ENCODE measurements around the gene ABCA4. TPM values are rescaled to one million over a fixed set of nuclear protein-coding genes. Genes with fewer than 3 reads are reported as not detected.

ABCA4 gene
- total and polyA plus RNA-seq, 2 experiments from 2014 or later, result 0.20 to 3.7 TPM

GRCh38 chr1:94039871-94040569 lies 80.9 kb downstream of the ABCA4 start:
- Histone ChIP-seq H3K9me2 (ENCODE audit: insufficient read depth) (no peaks in the 10 kb centered on the region), H3K27me3 (replicated peaks; ENCODE audit: insufficient read depth) (no peaks in the 10 kb centered on the region), H3K27ac (peak overlapping the region; percentile 44), H3K9me3 (ENCODE audit: low read depth) (no peaks in the 10 kb centered on the region), H3K4me2 (ENCODE audit: unreplicated experiment) (peak overlapping the region; percentile 53), H3K4me1 (ENCODE audit: insufficient read depth) (peaks cover 25% of the 10 kb centered on the region), H3K9ac (peak overlapping the region; percentile 17; the same call in 1 of the 2 replicates), H3F3A (ENCODE audit: insufficient read depth) (peaks cover 32% of the 10 kb centered on the region), H4K20me1 (ENCODE audit: insufficient read depth) (no peaks in the 10 kb centered on the region), H3K4me3 (peak overlapping the region; percentile 13; the same call in 1 of the 2 replicates), H3K79me2 (ENCODE audit: insufficient read depth) (no peaks in the 10 kb centered on the region), H2AFZ (peak overlapping the region; percentile 27; the same call in 1 of the 2 replicates), H3K36me3 (ENCODE audit: low read depth) (no peaks in the 10 kb centered on the region)
- peak; percentile 71 for DNase-seq
- TF ChIP-seq EZH2 (IDR thresholded peaks at IDR 0.05; ENCODE audit: insufficient read depth, poor library complexity, severe bottlenecking), result no peak
- TF ChIP-seq EZH2phosphoT487 (IDR thresholded peaks at IDR 0.05; ENCODE audit: insufficient read depth, low read depth), result no peak
- 4 to 7% methylated on average over 11 of the region's 11 CpGs for WGBS, 2 experiments (ENCODE audit: low coverage in 1 of 2, low lambda C conversion rate in 2 of 2, missing lambda C conversion rate in 2 of 2)
- in situ Hi-C loops (cut with MboI), result loop anchor here (25.0 kb wide), 1 partner anchor 772 kb away; the partner anchor contains the start of gene SLC44A3

- peak overlapping the region; percentile 13; the same call in 1 of the 2 replicates for H3K4me3 ChIP-seq
- H3K9ac ChIP-seq, result peak overlapping the region; percentile 17; the same call in 1 of the 2 replicates
- H3K9me3 ChIP-seq (ENCODE audit: low read depth), result no peaks in the 10 kb centered on the region
- 4 to 6% methylated on average over 4 of the region's 4 CpGs for WGBS, 2 experiments (ENCODE audit: low coverage in 1 of 2, low lambda C conversion rate in 2 of 2, missing lambda C conversion rate in 2 of 2)
- H4K20me1 ChIP-seq (ENCODE audit: insufficient read depth), result no peaks in the 10 kb centered on the region
- DNase-seq, result peak; percentile 79
- H3K27ac ChIP-seq, result peak overlapping the region; percentile 44
- peaks cover 25% of the 10 kb centered on the region for H3K4me1 ChIP-seq (ENCODE audit: insufficient read depth)
- TF ChIP-seq EZH2 (IDR thresholded peaks at IDR 0.05; ENCODE audit: insufficient read depth, poor library complexity, severe bottlenecking) (no peak), EZH2phosphoT487 (IDR thresholded peaks at IDR 0.05; ENCODE audit: insufficient read depth, low read depth) (no peak)
- in situ Hi-C loops (cut with MboI), result loop anchor here (25.0 kb wide), 1 partner anchor 773 kb away; the partner anchor contains the start of gene SLC44A3
- peak overlapping the region; percentile 27; the same call in 1 of the 2 replicates for H2AFZ ChIP-seq
- H3K27me3 ChIP-seq (replicated peaks; ENCODE audit: insufficient read depth), result no peaks in the 10 kb centered on the region
- H3K4me2 ChIP-seq (ENCODE audit: unreplicated experiment), result peak overlapping the region; percentile 53
- no peaks in the 10 kb centered on the region for H3K79me2 ChIP-seq (ENCODE audit: insufficient read depth)
- no peaks in the 10 kb centered on the region for H3K36me3 ChIP-seq (ENCODE audit: low read depth)
- no peaks in the 10 kb centered on the region for H3K9me2 ChIP-seq (ENCODE audit: insufficient read depth)
- H3F3A ChIP-seq (ENCODE audit: insufficient read depth), result peaks cover 32% of the 10 kb centered on the region
These were observed 81.5 kb downstream of the ABCA4 start for GRCh38 chr1:94039514-94039870.

GRCh38 chr1:94038511-94038910 lies 82.4 kb downstream of the ABCA4 start:
- Histone ChIP-seq H2AFZ (no peak overlapping the region), H3K9ac (no peak overlapping the region), H3K36me3 (ENCODE audit: low read depth) (no peaks in the 10 kb centered on the region), H3K79me2 (ENCODE audit: insufficient read depth) (no peaks in the 10 kb centered on the region), H3F3A (ENCODE audit: insufficient read depth) (peaks cover 32% of the 10 kb centered on the region), H3K4me3 (no peak overlapping the region), H4K20me1 (ENCODE audit: insufficient read depth) (no peaks in the 10 kb centered on the region), H3K27ac (no peak overlapping the region), H3K9me2 (ENCODE audit: insufficient read depth) (no peaks in the 10 kb centered on the region), H3K9me3 (ENCODE audit: low read depth) (no peaks in the 10 kb centered on the region), H3K27me3 (replicated peaks; ENCODE audit: insufficient read depth) (no peaks in the 10 kb centered on the region), H3K4me2 (ENCODE audit: unreplicated experiment) (no peak overlapping the region), H3K4me1 (ENCODE audit: insufficient read depth) (peaks cover 25% of the 10 kb centered on the region)
- whole genome bisulfite sequencing, 2 experiments (ENCODE audit: low coverage in 1 of 2, low lambda C conversion rate in 2 of 2, missing lambda C conversion rate in 2 of 2), result 78 to 88% methylated on average over 3 of the region's 3 CpGs
- in situ Hi-C loops (cut with MboI), result loop anchor here (25.0 kb wide), 1 partner anchor 774 kb away; the partner anchor contains the start of gene SLC44A3
- peak; percentile 42 for DNase-seq
- TF ChIP-seq EZH2 (IDR thresholded peaks at IDR 0.05; ENCODE audit: insufficient read depth, poor library complexity, severe bottlenecking) (no peak), EZH2phosphoT487 (IDR thresholded peaks at IDR 0.05; ENCODE audit: insufficient read depth, low read depth) (no peak)

- Histone ChIP-seq H3K9me3 (ENCODE audit: low read depth) (no peaks in the 10 kb centered on the region), H2AFZ (no peak overlapping the region), H3K79me2 (ENCODE audit: insufficient read depth) (no peaks in the 10 kb centered on the region), H3F3A (ENCODE audit: insufficient read depth) (peaks cover 32% of the 10 kb centered on the region), H3K36me3 (ENCODE audit: low read depth) (no peaks in the 10 kb centered on the region), H4K20me1 (ENCODE audit: insufficient read depth) (no peaks in the 10 kb centered on the region), H3K27ac (peak overlapping the region; percentile 59), H3K4me3 (no peak overlapping the region), H3K4me1 (ENCODE audit: insufficient read depth) (peaks cover 25% of the 10 kb centered on the region), H3K4me2 (ENCODE audit: unreplicated experiment) (no peak overlapping the region), H3K27me3 (replicated peaks; ENCODE audit: insufficient read depth) (no peaks in the 10 kb centered on the region), H3K9me2 (ENCODE audit: insufficient read depth) (no peaks in the 10 kb centered on the region), H3K9ac (peak overlapping the region; percentile 32; the same call in 1 of the 2 replicates)
- 93% methylated on average over 9 of the region's 9 CpGs for WGBS, 2 experiments (ENCODE audit: low coverage in 1 of 2, low lambda C conversion rate in 2 of 2, missing lambda C conversion rate in 2 of 2)
- in situ Hi-C loops (cut with MboI), result loop anchor here (25.0 kb wide), 1 partner anchor 775 kb away; the partner anchor contains the start of gene SLC44A3
- no peak for TF ChIP-seq EZH2phosphoT487 (IDR thresholded peaks at IDR 0.05; ENCODE audit: insufficient read depth, low read depth)
- no peak for TF ChIP-seq EZH2 (IDR thresholded peaks at IDR 0.05; ENCODE audit: insufficient read depth, poor library complexity, severe bottlenecking)
- DNase-seq, result no peak
These were observed 83.3 kb downstream of the ABCA4 start for GRCh38 chr1:94037392-94038229.
